ENCODE data around the gene LMTK2.

LMTK2 gene

DNA sequence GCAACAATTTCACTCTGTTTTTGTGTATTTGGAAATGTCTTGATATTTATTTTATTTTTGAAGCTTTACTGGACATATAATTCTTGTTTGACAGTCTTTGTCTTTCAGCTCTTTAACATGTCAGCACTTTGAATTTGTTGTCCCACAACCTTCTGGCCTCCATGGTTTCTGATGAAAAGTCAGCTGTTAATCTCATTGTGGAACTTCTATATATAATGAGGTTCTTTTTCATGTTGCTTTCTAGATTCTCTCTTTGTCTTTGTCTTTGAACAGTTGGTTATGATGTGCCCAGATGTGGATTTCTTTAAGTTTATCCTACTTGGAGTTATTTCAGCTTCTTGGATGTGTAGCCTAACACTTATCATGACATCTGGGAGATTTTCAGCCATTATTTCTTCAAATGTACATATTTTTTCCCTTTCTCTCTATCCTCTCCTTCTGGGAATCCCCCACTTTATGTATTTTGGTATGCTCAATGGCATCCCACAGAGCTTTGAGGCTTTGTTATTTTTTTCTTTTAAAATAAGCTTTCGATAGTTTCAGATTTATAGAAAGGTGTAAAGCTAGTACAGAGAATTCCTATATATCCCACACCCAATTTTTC lies 9.5 kb upstream of the LMTK2 start:
- H3K4me3 ChIP-seq (ENCODE audit: control insufficient read depth, low read depth, low read length): no peak overlapping the region
- TF ChIP-seq, protein P1, sequence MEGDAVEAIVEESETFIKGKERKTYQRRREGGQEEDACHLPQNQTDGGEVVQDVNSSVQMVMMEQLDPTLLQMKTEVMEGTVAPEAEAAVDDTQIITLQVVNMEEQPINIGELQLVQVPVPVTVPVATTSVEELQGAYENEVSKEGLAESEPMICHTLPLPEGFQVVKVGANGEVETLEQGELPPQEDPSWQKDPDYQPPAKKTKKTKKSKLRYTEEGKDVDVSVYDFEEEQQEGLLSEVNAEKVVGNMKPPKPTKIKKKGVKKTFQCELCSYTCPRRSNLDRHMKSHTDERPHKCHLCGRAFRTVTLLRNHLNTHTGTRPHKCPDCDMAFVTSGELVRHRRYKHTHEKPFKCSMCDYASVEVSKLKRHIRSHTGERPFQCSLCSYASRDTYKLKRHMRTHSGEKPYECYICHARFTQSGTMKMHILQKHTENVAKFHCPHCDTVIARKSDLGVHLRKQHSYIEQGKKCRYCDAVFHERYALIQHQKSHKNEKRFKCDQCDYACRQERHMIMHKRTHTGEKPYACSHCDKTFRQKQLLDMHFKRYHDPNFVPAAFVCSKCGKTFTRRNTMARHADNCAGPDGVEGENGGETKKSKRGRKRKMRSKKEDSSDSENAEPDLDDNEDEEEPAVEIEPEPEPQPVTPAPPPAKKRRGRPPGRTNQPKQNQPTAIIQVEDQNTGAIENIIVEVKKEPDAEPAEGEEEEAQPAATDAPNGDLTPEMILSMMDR (IDR thresholded peaks at IDR 0.05; ENCODE audit: control insufficient read depth, insufficient read depth, low read depth, low read length, missing control alignments): no peak
- no peak for DNase-seq (ENCODE audit: low read depth)

GRCh38 chr7:98100088-98100487 lies 6.6 kb upstream of the LMTK2 start:
- TF ChIP-seq, protein P1 (IDR thresholded peaks at IDR 0.05; ENCODE audit: control insufficient read depth, insufficient read depth, low read depth, low read length, missing control alignments): no peak
- no peak overlapping the region for H3K4me3 ChIP-seq (ENCODE audit: control insufficient read depth, low read depth, low read length)
- no peak for DNase-seq (ENCODE audit: low read depth)

GRCh38 chr7:98102170-98102569 lies 4.5 kb upstream of the LMTK2 start:
- TF ChIP-seq, protein P1 (IDR thresholded peaks at IDR 0.05; ENCODE audit: control insufficient read depth, insufficient read depth, low read depth, low read length, missing control alignments): no peak
- DNase-seq (ENCODE audit: low read depth): no peak
- no peak overlapping the region for H3K4me3 ChIP-seq (ENCODE audit: control insufficient read depth, low read depth, low read length)

- no peak overlapping the region for H3K4me3 ChIP-seq (ENCODE audit: control insufficient read depth, low read depth, low read length)
- TF ChIP-seq, protein P1 (IDR thresholded peaks at IDR 0.05; ENCODE audit: control insufficient read depth, insufficient read depth, low read depth, low read length, missing control alignments): no peak
Measured at GRCh38 chr7:98105942-98106544, 619 bp upstream of the LMTK2 start.

GRCh38 chr7:98107313-98107721 lies 655 bp downstream of the LMTK2 start:
- DNase-seq (ENCODE audit: low read depth): no peak
- TF ChIP-seq, protein P1 (IDR thresholded peaks at IDR 0.05; ENCODE audit: control insufficient read depth, insufficient read depth, low read depth, low read length, missing control alignments): no peak

More at GRCh38 chr7:98105942-98106544, 619 bp upstream of the LMTK2 start:
- DNase-seq (ENCODE audit: low read depth): no peak

GRCh38 chr7:98110249-98111022 lies 3.8 kb downstream of the LMTK2 start:
- no peak for DNase-seq (ENCODE audit: low read depth)
- TF ChIP-seq, protein P1 (IDR thresholded peaks at IDR 0.05; ENCODE audit: control insufficient read depth, insufficient read depth, low read depth, low read length, missing control alignments): no peak
- no peak overlapping the region for H3K4me3 ChIP-seq (ENCODE audit: control insufficient read depth, low read depth, low read length)

More at GRCh38 chr7:98107313-98107721, 655 bp downstream of the LMTK2 start:
- H3K4me3 ChIP-seq (ENCODE audit: control insufficient read depth, low read depth, low read length): peak overlapping the region; percentile 59
